Thyroid gland (tissue), 4 donors: ENCODE measurements around the gene PSMA6.

Experiments used
- CTCF ChIP-seq, 6 experiments: fragments of 200-600 bp in 3 of 6; fragments of 450-650 bp in 3 of 6; sonication (generic) in 3 of 6; IDR thresholded peaks; one replicate each; pipeline ENCODE4 v1.5.1; 2016 to 2019; ENCODE audit warnings: antibody characterized with exemption in 6 of 6, mild to moderate bottlenecking in 2 of 6, inconsistent platforms in 1 of 6, moderate library complexity in 1 of 6
- POLR2A ChIP-seq, 2 donors: fragments of 450-650 bp; IDR thresholded peaks; one replicate each; pipeline ENCODE4 v1.6.1; 2017; ENCODE audit warnings: antibody characterized with exemption in 2 of 2, mild to moderate bottlenecking in 2 of 2, moderate library complexity in 1 of 2

GRCh38 chr14:35299708-35300107 is 7.5 kb downstream of the PSMA6 start:
- TF ChIP-seq POLR2A (IDR thresholded peaks at IDR 0.05) (no peak), CTCF (IDR thresholded peaks at IDR 0.05) (no peak)
